ENCODE results near the gene RAD51C.
"Not testable (repeated sequence)": the region's sequence is repeated elsewhere in the genome, so short reads cannot be mapped to it uniquely, and the experiment has no call there.

The RAD51C gene

GRCh38 chr17:58692239-58693055, at the start of gene RAD51C:
RAD51C (plus strand) TSS chr17:58692602; CDS start chr17:58692644, 42 bp downstream.
- peak; percentile 77 for DNase-seq (ENCODE audit: low spot score)

- peak; percentile 70 for DNase-seq (ENCODE audit: low spot score)
Measured at GRCh38 chr17:58643147-58643546, 49.3 kb upstream of the RAD51C start.

DNA sequence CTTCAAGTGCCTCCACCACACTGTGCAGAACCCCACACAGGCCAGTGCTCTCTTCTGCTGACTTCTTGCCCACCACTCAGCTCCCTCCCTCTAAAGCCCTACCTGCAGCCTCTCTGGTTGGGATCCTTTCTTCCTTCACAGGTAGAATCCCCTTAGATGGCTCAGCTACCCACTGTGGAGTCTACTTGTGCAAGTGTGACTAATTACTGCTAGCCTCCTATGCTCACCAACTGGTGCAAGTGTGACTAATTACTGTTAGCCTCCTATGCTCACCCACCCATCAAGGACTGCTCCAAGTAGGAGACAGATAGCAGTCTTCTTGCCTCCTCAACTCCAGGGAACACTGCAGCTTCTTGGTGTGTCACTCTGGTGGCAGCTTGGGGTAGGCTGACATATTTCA, 44.2 kb upstream of the RAD51C start:
- no peak for DNase-seq (ENCODE audit: low spot score)

GRCh38 chr17:58657962-58658803, 34.2 kb upstream of the RAD51C start:
- not testable (repeated sequence) for DNase-seq (ENCODE audit: low spot score)

- peak; percentile 75 for DNase-seq (ENCODE audit: low spot score)
Measured at GRCh38 chr17:58658804-58659713, 33.3 kb upstream of the RAD51C start.

- not testable (repeated sequence) for DNase-seq (ENCODE audit: low spot score)
Measured at GRCh38 chr17:58659714-58660084, 32.7 kb upstream of the RAD51C start.

GRCh38 chr17:58660621-58661020, 31.8 kb upstream of the RAD51C start:
- no peak for DNase-seq (ENCODE audit: low spot score)

GRCh38 chr17:58661499-58661898, 30.9 kb upstream of the RAD51C start:
- DNase-seq (ENCODE audit: low spot score) = no peak

DNA sequence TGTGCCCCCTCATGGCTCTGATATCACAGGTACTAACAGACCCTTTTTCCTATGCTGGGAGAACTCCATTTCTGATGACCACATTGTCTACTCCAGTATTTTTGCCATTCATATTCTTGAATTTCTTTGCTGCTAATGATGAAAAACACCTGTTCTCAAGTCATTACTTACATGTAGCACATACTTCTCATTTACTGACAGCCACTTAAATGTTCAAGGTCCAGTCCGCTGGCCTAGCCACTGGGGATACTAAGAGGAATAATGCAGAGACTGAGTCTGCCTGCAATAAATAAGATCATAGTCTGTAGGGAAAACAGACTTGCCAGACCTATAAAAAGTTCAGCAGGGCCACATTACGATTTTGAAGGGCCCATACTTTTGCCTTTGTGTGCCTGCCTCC, 28.1 kb upstream of the RAD51C start:
- no peak for DNase-seq (ENCODE audit: low spot score)

- no peak for DNase-seq (ENCODE audit: low spot score)
Measured at GRCh38 chr17:58665946-58666857, 26.2 kb upstream of the RAD51C start.

GRCh38 chr17:58666858-58667267, 25.5 kb upstream of the RAD51C start:
- DNase-seq (ENCODE audit: low spot score) = peak; percentile 11

DNA sequence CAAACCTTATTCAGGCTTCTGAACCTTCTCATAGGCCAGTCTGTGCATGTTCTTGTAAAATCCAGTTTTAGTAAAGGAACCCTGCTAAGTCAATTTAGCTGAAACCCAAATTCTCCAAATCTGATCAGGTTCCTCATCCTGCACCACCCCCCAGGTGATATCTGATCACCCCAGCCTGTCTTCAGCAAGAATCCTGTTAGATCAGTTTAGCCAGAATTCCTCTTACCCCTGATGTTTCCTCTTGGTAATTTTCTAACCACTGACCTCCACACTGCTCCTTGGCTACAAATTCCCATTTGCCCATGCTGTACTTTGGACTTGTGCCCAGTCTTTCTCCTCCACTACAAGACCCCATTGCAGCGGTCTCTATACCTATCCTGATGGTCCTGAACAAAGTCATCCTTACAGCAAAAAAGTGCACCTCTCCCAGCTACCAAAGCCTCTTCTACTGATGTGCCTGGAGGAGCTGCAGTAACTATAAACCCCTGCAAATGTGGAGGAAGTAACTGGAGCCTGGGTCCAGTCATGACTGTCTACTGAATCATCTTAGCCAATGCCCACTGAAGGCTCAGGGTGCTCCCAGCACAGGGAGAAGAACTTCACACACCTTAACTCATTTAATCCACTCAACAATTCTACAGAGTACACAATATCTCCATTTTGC, 24.3 kb upstream of the RAD51C start:
- no peak for DNase-seq (ENCODE audit: low spot score)

DNA sequence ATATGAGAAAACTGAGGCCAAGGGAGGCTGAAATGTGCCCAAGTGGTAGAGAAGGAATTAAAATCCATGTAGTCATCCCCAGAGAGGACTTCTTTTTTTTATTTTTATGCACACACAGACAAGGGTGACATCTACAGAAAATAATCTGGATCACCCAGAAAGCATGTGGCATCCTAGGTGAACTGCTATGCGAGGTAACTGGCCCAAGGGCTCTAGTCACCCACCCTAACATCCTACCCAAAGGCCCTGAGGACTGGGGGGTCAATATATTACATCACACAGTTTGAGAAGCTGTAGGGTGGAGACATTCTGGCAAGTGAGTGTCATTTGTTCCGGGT, 23.8 kb upstream of the RAD51C start:
- no peak for DNase-seq (ENCODE audit: low spot score)

- no peak for DNase-seq (ENCODE audit: low spot score)
Measured at GRCh38 chr17:58669853-58670252, 22.5 kb upstream of the RAD51C start.

- no peak for DNase-seq (ENCODE audit: low spot score)
Measured at GRCh38 chr17:58671969-58672368, 20.4 kb upstream of the RAD51C start.

DNA sequence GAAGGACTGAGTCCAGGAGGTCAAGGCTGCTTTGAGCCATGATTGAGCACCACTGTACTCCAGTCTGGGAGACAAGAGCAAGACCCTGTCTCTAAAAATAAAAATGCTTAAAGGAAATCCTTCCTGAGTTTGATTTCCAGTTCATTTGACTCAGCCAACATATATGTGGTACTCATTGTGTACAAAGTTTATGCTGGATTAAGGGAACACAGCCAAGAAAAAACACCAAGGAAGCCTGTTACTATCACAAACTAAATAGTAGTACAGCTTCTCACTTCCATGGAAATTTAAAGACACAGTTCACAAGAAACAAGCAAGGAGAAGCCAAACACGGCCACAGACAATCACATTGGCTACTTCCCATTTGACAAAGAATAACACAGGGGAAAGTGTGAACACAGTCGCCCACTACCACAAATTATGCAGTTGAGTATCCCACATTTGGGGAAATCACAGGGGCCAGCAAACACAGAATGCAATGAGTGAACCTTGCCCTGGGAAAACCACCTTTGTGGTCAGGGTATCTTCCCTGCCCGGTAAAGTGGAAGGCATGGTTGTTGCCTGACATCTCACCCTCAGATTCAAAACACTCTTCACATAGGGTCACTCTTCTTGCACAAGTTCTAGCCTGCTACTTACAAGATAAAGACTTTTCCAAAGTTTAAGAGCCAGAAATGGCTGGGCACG, 15.1 kb upstream of the RAD51C start:
- peak; percentile 48 for DNase-seq (ENCODE audit: low spot score)

DNA sequence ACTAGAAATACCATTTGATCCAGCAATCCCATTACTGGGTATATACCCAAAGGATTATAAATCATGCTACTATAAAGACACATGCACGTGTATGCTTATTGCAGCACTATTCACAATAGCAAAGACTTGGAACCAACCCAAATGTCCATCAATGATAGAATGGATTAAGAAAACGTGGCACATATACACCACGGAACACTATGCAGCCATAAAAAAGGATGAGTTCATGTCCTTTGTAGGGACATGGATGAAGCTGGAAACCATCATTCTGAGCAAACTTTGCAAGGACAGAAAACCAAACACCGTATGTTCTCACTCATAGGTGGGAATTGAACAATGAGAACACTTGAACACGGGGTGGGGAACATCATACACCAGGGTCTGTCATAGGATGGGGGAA, 14.1 kb upstream of the RAD51C start:
- DNase-seq (ENCODE audit: low spot score) = not testable (repeated sequence)

- no peak for DNase-seq (ENCODE audit: low spot score)
Measured at GRCh38 chr17:58679263-58680037, 13.0 kb upstream of the RAD51C start.

DNA sequence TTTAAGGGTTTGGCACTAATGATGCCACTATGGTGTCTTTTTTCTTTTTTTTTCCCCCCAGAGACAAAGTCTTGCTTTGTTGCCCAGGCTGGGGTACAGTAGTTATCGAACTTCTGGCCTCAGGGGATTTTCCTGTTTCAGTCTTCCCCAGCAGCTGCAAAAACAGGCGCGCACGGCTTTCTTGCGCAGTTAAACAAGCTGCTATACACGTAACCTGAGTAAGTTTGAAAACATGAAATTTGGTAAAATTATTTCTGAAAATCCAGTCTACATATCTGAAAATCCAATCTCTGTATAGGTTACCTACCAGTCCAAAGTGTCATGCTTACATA, 12.4 kb upstream of the RAD51C start:
- no peak for DNase-seq (ENCODE audit: low spot score)

Data from hepatic stellate cell (primary cell).